IPS-NIHi7 (cell line): ENCODE data around the gene ITGB1.

Experiments
- DNase-seq: peaks from one replicate; pipeline ENCODE4 v3.0.0; 2012; ENCODE audit warnings: mixed read lengths; ENCODE audit errors: extremely low spot score

Gene ITGB1

GRCh38 chr10:32889631-32890212 lies 68.3 kb downstream of the ITGB1 start:
- no peak for DNase-seq

DNA sequence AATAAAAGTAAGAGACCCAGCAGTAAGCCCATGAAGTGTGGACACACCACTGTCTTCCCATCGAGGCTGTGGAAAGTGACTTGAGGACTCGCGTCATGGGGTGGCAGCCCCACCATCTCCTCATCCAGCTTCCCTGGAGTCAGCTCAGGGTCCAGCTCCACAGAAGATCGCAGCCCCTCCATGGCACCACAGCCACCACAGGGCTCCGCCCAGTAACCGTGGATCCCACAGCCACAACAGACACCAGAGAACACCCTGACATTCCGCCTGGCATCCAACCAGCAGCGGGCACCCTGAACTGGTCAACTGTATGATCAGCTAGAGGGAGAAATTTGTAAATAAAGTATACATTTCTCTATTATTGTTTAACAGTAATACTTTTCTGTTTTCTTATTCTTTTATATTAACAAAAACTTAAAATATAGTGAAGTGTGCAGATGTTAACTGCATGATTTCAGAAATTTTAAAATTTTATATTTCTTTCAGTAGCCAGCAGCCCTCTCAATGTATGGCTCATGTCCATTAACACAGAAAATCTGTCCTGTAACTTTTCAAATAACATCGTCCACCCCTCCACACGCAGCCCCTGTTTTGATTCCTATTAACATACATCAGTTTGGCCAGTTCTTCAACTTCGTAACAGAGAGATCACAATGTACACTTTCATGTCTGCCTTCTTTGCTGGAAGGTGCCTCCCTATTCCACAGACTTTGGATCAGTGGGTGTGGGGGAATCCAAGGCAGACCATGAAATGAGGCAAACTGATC lies 69.7 kb downstream of the ITGB1 start:
- no peak for DNase-seq

DNA sequence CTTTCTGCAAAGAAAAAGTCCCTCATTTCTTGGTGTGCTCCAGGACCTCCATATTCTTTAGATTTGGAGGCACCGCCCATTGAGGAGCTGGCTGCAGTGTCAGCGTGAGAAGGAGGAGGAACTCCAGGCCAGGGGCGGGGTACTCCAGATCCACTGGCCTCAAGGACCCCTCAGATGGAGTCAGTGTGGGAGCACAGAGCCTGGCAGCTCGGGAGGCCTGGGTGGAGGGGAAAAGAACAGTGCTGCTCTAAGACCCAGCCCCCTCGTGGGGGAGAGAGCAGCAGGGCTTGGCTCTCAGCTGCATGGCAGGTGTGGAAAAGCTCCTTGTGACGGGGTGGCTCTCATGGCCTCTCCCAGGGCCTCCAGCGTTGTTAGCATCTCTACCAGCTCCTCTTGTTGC lies 70.5 kb downstream of the ITGB1 start:
- DNase-seq = no peak

- DNase-seq = no peak
Measured at GRCh38 chr10:32882076-32882475, 76.0 kb downstream of the ITGB1 start.

DNA sequence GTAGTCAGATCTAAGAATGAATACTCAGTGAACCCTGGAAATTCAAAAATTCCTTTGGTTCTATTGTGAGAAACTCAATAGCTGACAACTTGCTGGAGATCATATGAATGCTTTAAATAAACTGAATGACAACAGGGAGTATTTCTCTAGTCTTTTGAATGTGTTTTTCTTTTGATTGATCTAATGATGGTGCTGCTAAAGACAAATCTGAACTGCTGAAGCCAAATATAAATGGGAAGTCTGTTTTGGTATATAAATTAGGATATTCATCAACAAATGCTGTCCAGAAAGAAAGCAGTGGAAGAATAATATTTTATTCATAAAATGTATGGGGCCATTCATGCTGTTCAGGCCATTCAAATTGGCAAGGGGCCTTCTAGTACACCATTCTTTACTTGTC lies 79.4 kb downstream of the ITGB1 start:
- DNase-seq = no peak

DNA sequence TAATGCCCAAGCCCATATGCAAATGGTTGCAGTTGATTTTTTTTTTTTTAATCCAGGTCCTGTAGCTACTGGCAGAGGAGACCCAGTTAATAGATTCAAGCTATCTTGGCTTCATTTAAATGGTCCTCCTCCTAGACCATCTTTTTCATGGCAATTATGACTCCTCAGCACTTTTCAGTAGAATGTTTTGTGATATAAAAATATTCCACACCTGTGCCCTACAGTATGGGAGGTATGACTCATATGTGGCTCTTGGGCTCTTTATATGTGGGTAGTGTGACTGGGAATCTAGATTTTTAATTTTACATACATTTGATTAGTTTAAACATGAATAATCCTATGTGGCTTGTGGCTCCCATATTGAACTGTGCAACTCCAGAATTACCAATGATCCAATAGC lies 80.1 kb downstream of the ITGB1 start:
- DNase-seq = no peak

DNA sequence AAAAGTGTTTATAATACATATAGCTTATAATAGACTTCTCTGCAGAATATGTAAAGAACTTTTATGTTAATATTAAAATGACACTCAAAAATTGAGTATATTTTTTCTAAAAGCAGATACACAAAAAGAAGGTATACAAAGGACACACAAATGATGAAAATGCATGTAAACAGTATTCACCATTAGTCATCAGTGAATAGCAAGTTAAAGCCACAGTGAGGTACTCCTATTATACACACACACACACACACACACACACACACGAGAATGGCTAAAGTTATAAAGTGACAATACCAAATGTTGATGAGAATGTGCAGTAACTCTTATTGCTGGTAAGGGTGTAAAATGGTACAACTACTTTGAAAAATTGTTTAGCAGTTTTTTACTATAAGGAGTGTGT lies 92.9 kb downstream of the ITGB1 start:
- DNase-seq = no peak

- DNase-seq = no peak
Measured at GRCh38 chr10:32854435-32854834, 103.6 kb downstream of the ITGB1 start.

DNA sequence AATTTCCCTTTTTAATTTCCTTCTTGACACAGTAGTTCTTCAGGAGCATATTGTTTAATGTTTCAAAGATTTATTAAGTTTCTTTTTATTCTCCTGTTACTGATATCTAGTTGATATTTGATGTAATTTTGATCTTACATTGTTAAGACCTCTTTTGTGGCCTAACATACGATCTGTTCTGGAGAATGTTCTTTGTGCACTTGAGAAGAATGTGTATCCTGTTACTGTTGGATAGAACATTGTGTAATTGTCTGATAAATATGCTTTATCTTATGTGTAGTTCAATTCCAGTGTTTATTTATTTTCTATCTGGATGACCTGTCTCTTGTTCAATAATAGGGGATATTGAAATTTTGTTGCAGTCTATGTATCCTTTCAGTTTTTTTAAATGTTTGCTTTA lies 106.7 kb downstream of the ITGB1 start:
- DNase-seq = no peak
